Lower leg skin (tissue), 4 donors: ENCODE results near the gene MRPS9. TPM values are rescaled to one million over a fixed set of nuclear protein-coding genes. Genes with fewer than 3 reads are reported as not detected.

Source experiments
- DNase-seq, 2 donors: peaks; one replicate each; pipeline ENCODE4 v3.0.0-alpha.2; 2019; ENCODE audit warnings: low spot score in 2 of 2
- H3K4me3 ChIP-seq: fragments of 200-600 bp; sonication (generic); 2 replicates; pipeline ENCODE4 v1.5.1; 2017; ENCODE audit warnings: mild to moderate bottlenecking, low read depth; ENCODE audit not compliant: poor library complexity, severe bottlenecking
- POLR2A ChIP-seq, 2 donors: fragments of 450-650 bp; IDR thresholded peaks; one replicate each; pipeline ENCODE4 v1.6.1; 2016 to 2017; ENCODE audit warnings: antibody characterized with exemption in 2 of 2, mild to moderate bottlenecking in 1 of 2, moderate library complexity in 1 of 2
- WGBS, 2 donors: methylation state at CpG; one replicate each; pipeline ENCODE4 v1.1.5; 2018; 5-methylcytosine and 5-hydroxymethylcytosine counted together
- intact Hi-C: fragments of 100-400 bp; cut with DNase I; formaldehyde crosslinking; loops from one replicate; pipeline ENCODE4 v1.15.0; 2023; ENCODE audit warnings: low total_unique reads
- total RNA-seq, 4 donors: library from RNA; depleted of rRNA; stranded (reverse); fragments of >200 nt; gene quantifications; one replicate each; pipeline ENCODE4 v1.1.0, GENCODE V29; 2016
- TF ChIP-seq, protein P1 (sequence below), 3 donors: fragments of 450-650 bp; IDR thresholded peaks; one replicate each; pipeline ENCODE4 v1.5.1; 2016; ENCODE audit warnings: antibody characterized with exemption in 3 of 3, mild to moderate bottlenecking in 3 of 3, moderate library complexity in 2 of 3

MRPS9 gene
- total RNA-seq, 4 donors from 2014 or later = 16.1 to 20.0 (median 17.3) TPM

DNA sequence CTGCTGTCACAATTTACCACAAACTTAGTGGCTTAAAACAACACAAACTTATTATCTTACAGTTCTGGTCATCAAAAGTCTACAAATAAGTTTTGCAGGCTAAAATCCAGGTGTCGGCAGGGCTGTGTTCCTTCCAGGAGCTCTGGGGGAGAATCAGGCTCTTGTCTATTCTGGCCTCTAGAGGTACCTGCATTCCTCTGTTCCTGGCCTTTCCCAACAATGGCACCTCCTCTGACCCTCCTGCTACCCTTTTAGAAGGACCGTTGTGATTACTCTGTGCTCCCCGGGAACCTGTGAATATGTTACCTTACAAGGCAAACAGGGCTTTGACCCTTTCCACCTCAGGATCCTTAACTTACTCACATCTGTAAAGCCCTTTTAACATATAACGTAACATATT lies 98.5 kb downstream of the MRPS9 start:
- no peak for DNase-seq
- H3K4me3 ChIP-seq = no peak overlapping the region
- WGBS, 2 donors = 89 to 91% methylated on average over 4 of the region's 4 CpGs
- TF ChIP-seq, protein P1, sequence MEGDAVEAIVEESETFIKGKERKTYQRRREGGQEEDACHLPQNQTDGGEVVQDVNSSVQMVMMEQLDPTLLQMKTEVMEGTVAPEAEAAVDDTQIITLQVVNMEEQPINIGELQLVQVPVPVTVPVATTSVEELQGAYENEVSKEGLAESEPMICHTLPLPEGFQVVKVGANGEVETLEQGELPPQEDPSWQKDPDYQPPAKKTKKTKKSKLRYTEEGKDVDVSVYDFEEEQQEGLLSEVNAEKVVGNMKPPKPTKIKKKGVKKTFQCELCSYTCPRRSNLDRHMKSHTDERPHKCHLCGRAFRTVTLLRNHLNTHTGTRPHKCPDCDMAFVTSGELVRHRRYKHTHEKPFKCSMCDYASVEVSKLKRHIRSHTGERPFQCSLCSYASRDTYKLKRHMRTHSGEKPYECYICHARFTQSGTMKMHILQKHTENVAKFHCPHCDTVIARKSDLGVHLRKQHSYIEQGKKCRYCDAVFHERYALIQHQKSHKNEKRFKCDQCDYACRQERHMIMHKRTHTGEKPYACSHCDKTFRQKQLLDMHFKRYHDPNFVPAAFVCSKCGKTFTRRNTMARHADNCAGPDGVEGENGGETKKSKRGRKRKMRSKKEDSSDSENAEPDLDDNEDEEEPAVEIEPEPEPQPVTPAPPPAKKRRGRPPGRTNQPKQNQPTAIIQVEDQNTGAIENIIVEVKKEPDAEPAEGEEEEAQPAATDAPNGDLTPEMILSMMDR (IDR thresholded peaks at IDR 0.05) = no peak
- no peak for TF ChIP-seq POLR2A (IDR thresholded peaks at IDR 0.05)
- intact Hi-C loops = no loop called here

DNA sequence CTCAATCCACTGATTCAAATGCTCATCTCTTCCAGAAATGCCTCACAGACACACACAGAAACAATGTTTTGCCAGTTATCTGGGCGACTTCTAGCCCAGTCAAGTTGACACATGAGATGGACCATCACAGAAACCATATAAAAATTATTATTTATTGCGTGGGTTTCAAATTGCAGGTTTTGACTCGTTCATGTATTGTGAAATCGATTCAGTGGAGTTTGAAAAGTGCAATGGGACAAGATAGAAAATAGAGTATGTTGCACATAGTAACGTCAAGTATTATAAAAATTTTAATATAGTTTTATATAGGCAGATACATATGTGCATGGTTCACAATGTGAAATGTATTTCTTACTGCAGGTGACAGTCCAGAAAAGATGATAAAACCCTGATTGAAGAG lies 100.8 kb downstream of the MRPS9 start:
- intact Hi-C loops = no loop called here
- WGBS, 2 donors = 78 to 80% methylated on average over 5 of the region's 5 CpGs
- TF ChIP-seq, protein P1 (IDR thresholded peaks at IDR 0.05) = no peak
- TF ChIP-seq POLR2A (IDR thresholded peaks at IDR 0.05) = no peak
- DNase-seq = no peak
- H3K4me3 ChIP-seq = no peak overlapping the region

DNA sequence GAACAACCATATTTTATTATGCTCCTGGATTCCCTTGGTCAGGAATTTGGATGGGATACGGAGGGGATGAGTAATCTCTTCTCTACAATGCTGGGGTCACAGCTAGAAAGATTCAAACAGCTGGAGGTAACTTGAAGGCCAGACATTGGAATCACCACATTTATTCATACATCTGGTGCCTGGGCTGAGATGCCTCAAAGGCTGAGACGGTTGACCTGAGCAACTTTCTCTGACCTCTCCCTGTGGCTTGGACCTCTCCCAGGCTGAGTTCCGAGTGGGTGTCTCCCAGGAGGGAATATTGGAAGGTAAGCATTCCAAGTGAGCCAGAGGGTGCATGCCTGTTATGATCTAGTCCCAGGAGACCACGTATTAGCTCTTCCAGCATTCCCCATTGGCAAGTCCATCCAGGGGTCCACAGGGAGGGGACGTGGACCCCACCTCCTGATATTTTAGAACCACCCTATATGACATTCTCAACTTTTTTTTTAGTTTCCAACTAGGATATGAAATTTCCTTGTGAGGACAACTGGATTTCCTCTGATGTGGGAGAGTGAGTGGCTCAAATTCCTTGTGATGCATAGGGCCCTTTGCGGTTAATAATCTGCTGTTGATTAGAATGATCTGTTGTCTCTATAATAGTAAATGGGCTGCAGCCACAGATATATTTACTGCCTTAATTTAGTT lies 101.8 kb downstream of the MRPS9 start:
- intact Hi-C loops = no loop called here

DNA sequence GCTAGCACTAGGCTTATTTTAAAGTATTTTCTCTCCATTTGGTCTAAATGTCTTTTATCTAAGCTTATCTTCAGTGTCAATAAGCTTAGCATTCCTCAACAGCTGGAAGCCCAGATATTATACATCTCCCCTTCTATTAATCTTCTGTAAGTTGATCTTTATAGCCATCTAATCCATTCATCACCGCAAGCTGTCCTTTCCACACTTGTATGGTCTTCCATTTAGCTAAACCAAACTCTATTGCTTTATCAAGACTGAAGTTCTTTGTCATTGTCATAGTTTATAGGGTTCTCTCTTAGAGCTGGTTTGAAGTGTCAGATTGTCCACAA lies 102.3 kb downstream of the MRPS9 start:
- no peak for DNase-seq
- WGBS, 2 donors = 80 to 100% methylated on average over 1 of the region's 1 CpG
- TF ChIP-seq, protein P1 (IDR thresholded peaks at IDR 0.05) = no peak
- TF ChIP-seq POLR2A (IDR thresholded peaks at IDR 0.05) = no peak
- H3K4me3 ChIP-seq = no peak overlapping the region
- intact Hi-C loops = no loop called here

More for the DNA sequence above, 101.8 kb downstream of the MRPS9 start:
- no peak for TF ChIP-seq POLR2A (IDR thresholded peaks at IDR 0.05)
- TF ChIP-seq, protein P1 (IDR thresholded peaks at IDR 0.05) = no peak
- DNase-seq = no peak
- H3K4me3 ChIP-seq = no peak overlapping the region
- WGBS, 2 donors = 57 to 69% methylated on average over 6 of the region's 6 CpGs

DNA sequence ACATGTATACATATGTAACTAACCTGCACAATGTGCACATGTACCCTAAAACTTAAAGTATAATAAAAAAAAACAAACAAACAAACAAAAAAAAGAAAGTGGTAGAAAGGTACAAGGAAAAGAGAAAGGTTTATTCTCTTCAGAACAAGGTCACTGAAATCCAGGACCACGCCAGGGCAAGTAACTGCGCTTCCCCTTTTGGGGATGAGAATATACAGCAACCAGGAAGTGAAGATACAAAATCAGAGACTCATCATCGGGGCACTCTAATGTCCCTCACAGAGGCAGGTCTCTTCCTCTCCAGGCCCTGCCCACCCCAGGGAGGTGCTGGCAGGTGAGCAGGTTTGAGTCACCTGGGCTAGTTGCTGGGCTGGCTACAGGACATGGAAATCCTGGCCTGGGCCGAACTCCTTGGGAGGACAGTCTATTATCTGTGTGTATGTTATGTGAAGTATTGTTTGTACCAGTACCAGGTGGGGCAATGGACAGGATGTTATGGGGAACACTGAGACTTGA lies 103.3 kb downstream of the MRPS9 start:
- WGBS, 2 donors = 75 to 80% methylated on average over 4 of the region's 4 CpGs
- no peak for TF ChIP-seq POLR2A (IDR thresholded peaks at IDR 0.05)
- TF ChIP-seq, protein P1 (IDR thresholded peaks at IDR 0.05) = no peak
- intact Hi-C loops = no loop called here
- DNase-seq = no peak
- no peak overlapping the region for H3K4me3 ChIP-seq

DNA sequence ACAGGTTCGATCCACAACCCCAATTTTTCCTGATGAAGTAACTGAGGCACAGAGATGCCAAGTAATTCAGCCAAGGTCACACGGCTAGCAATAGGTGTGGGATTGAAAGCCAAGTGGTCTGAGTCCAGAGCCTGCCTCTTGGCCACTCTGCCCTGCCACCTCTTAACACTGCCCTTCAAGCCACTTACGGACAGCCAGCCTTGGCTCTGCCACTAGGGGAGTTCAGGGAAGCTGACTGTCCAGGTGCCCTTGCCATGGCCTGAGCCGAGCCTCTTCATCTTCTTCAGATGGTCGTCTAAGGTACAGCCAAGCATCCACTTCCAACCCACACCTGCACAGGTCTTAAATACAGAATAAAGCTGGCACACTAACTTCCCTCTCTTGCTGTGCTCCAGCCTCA lies 104.4 kb downstream of the MRPS9 start:
- TF ChIP-seq, protein P1 (IDR thresholded peaks at IDR 0.05) = no peak
- TF ChIP-seq POLR2A (IDR thresholded peaks at IDR 0.05) = no peak
- DNase-seq = no peak
- H3K4me3 ChIP-seq = no peak overlapping the region
- 77 to 80% methylated on average over 5 of the region's 5 CpGs for WGBS, 2 donors
- intact Hi-C loops = no loop called here
